ENCODE results near the gene TESK2.
"Not testable (repeated sequence)": the region's sequence is repeated elsewhere in the genome, so short reads cannot be mapped to it uniquely, and the experiment has no call there.

Gene TESK2

DNA sequence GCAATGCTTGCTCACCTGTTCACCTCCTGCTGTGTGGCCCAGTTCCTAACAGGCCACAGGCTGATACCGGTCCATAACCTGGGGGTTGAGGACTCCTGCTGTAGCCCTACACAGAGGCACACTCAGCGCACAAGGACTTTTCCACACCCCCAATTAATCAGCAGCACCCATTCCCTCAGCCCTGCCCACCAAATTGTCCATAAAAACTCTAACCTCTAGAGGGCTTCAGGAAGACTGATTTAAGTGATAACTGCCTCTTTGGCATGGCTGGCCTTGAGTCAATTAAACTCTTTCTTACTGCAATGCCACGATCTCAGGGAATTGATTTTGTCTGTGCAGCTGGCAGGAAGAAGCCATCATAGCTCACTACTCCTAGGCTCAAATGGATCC lies 79.5 kb downstream of the TESK2 start:
- no peak for DNase-seq (ENCODE audit: low spot score)

- no peak for DNase-seq (ENCODE audit: low spot score)
Measured at GRCh38 chr1:45410850-45411509, 80.0 kb downstream of the TESK2 start.

DNA sequence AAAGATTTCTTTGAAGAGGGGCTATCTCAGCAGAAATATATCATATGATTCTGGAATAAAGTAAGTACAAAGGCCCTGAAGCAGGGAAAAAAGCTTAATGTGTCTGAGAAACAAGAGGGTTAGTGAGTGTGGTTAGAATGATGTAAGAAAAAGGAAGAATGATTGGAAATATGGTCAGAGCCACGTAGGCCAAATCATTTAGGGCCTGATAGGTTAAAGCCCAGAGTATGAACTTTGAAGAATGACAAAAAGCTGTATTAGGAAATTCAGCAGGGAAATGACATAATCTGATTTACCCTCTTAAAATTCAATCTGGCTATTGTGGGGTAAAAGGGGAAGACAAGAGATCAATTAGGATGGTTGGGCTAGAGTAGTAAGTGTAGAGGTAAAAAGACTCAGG lies 81.7 kb downstream of the TESK2 start:
- DNase-seq (ENCODE audit: low spot score) = no peak

DNA sequence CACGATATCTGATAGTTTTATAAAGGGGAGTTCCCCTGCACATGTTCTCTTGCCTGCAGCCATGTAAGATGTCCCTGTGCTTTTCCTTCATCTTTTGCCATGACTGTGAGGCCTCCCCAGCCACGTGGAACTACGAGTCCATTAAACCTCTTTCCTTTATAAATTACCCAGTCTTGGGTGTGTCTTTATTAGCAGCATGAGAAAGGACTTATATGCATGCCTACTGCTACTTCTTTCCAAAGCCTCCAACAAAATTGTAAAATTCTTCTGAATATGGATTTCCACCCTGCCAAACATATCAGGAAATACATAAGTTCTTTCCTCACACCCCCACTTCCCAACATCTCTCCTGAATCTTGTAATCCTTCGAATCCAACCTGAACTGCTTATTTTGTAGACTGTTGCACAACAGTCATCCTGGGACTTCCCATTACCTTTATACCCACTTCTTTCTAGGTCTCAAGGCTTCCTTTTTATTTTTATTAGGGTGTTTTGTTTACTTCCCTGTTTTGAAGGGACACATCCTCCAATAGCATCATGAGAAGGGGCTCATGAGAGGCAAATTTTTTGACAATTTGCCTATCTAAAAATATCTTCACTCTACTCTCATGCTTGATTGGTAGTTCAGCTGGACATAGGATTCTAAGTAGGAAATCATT lies 83.2 kb downstream of the TESK2 start:
- no peak for DNase-seq (ENCODE audit: low spot score)

DNA sequence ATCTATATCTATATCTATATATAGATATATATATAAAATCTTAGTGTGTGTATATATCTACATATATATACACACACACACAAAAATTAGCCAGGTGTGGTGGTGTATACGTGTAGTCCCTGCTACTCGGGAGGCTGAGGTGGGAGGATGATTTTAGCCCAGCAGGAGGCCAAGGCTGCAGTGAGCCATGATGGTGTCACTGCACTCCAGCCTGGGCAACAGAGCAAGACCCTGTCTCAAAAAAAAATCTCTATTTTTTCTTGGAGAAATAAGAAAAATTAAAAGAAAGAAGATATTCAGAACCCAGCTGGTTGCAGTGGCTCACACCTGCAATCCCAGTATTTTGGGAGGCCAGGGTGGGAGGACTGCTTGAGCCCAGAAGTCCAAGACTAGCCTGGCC lies 85.3 kb downstream of the TESK2 start:
- no peak for DNase-seq (ENCODE audit: low spot score)

- no peak for DNase-seq (ENCODE audit: low spot score)
Measured at GRCh38 chr1:45403718-45404117, 87.2 kb downstream of the TESK2 start.

DNA sequence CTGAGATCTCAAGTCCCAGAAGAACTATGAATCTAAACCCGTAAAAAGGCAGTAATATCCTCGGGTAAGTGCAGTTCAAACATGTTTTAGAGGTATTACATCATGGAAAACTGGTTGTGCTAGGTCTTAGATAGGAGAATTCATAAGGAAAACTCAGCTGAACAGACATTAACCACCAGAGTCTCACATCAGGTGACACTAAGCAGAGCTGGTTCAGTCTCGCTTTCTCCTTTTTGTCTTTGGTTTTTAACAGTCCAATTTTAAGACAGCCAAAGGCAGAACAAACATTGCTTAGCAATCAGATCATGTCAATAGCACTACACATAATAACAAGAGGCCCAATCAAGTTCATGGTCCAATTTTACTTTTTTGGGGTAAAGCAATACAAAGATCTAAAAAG lies 87.7 kb downstream of the TESK2 start:
- DNase-seq (ENCODE audit: low spot score) = no peak

DNA sequence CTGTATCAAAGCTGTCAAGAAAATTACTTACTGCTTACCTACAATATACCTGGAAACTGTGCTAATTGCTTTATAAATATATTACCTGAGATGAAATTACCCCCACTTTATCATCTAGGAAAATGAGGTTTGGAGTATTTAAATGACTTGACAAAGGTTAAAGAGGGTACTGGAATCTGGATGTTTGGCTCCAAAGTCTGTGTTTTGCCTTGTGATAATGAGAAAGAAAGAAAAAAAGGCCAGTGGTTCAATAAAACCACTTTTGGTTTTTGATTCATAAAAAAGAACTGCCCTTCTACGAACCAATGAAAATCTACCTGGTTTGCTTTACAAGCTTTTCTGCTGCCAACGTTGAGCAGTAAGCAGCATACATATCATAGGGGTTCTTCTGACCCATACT lies 89.4 kb downstream of the TESK2 start:
- no peak for DNase-seq (ENCODE audit: low spot score)

DNA sequence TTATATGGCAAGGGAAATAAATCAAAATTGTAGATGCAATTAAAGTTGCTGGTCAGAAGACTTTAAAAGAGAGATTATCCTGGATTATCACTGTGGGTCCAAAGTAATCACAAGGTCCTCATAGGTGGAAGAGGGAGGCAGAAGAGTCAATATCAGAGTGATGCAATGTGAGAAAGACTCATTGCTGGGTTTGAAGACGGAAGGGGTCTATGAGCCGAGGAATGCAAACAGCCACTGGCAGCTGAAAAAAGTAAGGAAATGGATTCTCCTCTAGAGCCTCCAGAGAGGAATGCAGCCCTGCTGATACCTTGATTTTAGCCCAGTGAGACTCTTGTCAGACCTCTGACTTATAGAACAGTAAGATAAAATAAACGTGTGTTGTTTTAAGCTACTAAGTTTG lies 90.9 kb downstream of the TESK2 start:
- no peak for DNase-seq (ENCODE audit: low spot score)

DNA sequence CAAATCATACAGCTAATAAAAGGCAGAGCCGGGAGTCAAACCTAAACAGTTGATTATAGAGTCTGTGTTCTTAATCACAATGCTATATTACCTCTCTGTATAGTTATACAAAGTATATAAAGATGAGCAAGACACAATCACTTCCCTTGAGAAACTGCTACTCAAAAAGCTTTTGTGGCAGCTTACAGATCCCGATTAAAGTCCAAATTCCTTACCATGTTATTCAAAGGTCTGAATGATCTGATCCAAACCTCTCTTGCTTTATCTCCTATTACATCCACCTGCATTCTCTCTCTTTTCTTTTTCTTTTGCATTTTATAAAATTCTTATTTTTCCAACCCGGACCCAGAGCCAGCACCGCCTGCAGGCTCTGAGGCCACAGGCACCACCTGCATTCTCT lies 93.7 kb downstream of the TESK2 start:
- DNase-seq (ENCODE audit: low spot score) = no peak

GRCh38 chr1:45395582-45395981 lies 95.4 kb downstream of the TESK2 start:
- DNase-seq (ENCODE audit: low spot score) = no peak

GRCh38 chr1:45395051-45395450 lies 95.9 kb downstream of the TESK2 start:
- no peak for DNase-seq (ENCODE audit: low spot score)

- DNase-seq (ENCODE audit: low spot score) = no peak
Measured at GRCh38 chr1:45394342-45394741, 96.6 kb downstream of the TESK2 start.

- DNase-seq (ENCODE audit: low spot score) = no peak
Measured at GRCh38 chr1:45393718-45394302, 97.2 kb downstream of the TESK2 start.

DNA sequence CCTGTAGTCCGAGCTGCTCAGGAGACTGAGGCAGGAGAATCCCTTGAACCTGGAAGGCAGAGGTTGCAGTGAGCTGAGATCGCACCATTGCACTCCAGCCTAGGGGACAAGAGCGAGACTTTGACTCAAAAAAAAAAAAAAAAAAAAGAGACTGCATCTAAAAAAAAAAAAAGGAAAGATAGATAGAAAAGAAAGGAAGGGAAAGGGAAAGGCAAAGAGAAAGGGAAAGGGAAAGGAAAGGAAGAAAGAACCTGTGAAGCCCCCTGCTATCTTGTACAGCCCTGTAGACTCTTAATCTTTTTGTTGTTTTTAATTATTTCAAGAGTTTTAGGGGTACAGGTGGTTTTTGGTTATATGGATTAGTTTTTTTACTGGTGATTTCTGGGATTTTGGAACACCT lies 104.7 kb downstream of the TESK2 start:
- DNase-seq (ENCODE audit: low spot score) = no peak

DNA sequence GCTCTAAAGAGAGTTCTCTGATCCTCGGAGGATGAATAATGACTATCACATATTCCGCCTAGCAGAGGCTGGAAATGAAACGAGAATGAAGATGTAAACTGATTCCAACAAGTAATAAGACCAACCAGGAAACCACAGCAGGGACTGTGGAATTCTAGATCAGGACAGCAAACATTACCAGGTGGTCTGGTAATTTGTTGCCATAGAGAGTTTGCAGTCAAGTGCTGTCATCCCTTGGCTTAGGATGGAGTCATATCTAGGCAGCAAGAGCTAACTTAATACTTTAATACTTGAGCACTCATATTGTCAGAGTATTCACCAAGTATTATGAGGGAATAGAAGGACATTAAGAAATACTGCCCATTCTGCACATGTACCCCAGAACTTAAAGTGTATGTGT lies 105.7 kb downstream of the TESK2 start:
- no peak for DNase-seq (ENCODE audit: low spot score)

GRCh38 chr1:45384213-45384612 lies 106.8 kb downstream of the TESK2 start:
- not testable (repeated sequence) for DNase-seq (ENCODE audit: low spot score)

GRCh38 chr1:45383191-45383590 lies 107.8 kb downstream of the TESK2 start:
- no peak for DNase-seq (ENCODE audit: low spot score)

DNA sequence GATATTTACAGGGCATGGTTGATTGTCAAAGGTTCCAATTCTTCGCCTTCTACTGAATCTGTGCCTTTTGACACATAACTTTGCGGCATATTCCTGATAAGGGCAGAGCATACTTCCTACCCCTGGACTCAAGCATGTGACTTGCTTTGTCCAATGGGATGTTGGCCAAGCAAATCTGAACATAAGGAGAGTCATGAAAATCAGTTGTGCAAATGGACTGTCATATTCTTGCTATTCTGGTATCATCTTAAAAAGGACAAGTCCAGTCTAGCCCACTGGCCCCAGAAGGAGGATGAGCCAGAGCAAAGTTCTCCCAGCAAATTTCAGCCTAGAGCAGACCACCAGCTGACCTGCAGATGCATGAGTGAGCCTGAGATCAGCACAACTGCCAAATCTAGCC lies 109.7 kb downstream of the TESK2 start:
- no peak for DNase-seq (ENCODE audit: low spot score)

DNA sequence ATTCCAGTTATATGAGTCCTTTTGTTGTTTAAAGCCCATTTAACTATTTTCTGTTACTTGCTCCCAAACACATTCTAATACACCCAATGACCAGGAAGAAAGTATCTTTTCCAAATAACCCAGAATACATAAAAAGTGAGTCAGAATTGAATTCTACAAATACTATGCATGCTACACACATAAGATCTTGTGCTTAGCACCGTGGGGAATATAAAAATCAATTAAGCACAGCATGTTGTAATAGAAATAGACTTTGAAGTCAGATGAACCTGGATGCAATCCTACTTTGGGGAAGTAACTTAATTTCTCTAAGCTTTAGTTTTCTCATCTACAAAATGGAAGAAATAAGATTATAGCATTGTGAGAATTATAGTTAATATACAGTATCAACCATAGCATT lies 110.2 kb downstream of the TESK2 start:
- DNase-seq (ENCODE audit: low spot score) = no peak

DNA sequence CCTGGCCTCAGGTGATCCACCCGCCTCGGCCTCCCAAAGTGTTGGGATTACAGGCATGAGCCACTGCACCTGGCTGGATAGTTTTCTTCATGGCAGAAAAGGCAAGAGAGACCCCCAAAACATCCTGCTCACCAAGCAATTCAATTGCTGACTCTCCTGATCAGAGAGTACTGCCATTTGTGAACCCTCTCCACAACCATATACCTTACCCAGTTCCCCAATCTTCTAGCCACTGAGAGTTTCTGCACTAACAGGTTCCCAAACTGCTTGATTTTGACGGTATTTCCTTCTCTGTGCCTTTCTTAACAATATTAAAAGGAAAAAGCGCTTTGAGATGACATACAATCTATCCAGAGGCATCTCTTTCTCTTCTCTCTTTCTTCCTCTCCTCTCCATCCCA lies 110.8 kb downstream of the TESK2 start:
- no peak for DNase-seq (ENCODE audit: low spot score)

DNA sequence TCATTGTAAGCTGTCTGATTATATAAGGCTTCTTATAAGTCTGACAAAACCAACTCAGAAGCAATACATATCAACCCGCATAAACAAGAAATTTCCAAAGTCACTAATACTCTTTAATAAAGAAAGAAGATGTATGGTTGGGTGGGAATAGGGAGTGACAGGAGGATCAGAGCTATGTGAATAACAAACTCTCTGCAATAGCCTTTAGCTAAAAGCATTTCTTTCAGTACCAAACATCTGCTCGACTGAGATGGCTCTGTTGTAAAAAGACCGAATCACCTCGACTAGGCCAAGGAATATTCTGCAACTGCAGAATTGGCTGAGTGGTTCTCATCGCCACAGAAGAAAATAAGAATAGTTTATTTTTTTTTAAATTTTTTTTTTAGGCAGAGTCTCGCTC lies 111.4 kb downstream of the TESK2 start:
- no peak for DNase-seq (ENCODE audit: low spot score)

- no peak for DNase-seq (ENCODE audit: low spot score)
Measured at GRCh38 chr1:45378184-45378583, 112.8 kb downstream of the TESK2 start.

All from SW480 (cell line).